Measurements from ENCODE around the gene IGFBPL1.

IGFBPL1 gene

DNA sequence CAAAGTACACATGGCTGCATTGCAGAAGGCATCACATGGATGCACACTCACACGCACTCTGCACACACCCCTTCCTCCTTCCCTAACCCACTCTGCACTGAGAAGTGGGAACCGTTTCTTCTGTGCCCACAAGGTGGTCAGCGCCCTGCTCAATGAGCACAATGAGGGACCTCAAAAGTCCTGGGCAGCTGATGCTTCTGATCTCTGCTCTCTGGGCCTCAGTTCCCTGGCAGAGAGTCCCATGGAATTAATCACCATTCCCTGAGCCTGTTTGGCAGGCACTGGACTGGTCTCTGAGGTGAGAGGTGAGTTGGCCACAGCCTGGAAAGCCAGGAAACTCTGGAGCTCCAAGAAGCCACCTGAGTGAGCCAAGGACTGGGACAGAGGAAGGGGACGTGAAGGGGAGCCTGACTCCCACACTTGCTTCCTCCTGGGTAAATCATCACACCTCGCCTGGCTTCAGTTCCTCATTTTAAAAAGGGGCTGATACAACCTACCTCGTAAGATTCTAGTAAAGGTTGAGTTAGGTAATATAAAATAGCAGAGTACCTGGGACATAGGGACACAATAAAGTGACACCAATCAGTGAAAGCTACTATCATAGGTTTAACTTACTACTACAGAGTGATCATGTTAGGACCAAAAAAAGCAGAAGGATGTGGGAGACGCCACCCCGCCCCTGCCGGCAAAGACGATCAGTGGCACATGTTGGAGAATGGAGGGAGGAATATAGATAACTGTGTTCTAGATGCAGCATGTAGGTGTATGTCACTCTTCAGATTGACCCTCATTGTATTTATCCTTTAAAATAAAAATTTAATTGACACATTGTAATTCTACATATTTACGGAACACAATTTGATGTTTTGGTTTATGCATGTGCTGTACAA is 21.1 kb upstream of the IGFBPL1 start:
- no peaks in the 10 kb centered on the region for H3K36me3 ChIP-seq
- H3K4me3 ChIP-seq, result no peak overlapping the region
- intact Hi-C loops (cut with DNase I; ENCODE audit: low total_unique reads), result no loop called here
- no peaks in the 10 kb centered on the region for H3K4me1 ChIP-seq
- H3K27me3 ChIP-seq, result no peaks in the 10 kb centered on the region
- TF ChIP-seq, protein P1, sequence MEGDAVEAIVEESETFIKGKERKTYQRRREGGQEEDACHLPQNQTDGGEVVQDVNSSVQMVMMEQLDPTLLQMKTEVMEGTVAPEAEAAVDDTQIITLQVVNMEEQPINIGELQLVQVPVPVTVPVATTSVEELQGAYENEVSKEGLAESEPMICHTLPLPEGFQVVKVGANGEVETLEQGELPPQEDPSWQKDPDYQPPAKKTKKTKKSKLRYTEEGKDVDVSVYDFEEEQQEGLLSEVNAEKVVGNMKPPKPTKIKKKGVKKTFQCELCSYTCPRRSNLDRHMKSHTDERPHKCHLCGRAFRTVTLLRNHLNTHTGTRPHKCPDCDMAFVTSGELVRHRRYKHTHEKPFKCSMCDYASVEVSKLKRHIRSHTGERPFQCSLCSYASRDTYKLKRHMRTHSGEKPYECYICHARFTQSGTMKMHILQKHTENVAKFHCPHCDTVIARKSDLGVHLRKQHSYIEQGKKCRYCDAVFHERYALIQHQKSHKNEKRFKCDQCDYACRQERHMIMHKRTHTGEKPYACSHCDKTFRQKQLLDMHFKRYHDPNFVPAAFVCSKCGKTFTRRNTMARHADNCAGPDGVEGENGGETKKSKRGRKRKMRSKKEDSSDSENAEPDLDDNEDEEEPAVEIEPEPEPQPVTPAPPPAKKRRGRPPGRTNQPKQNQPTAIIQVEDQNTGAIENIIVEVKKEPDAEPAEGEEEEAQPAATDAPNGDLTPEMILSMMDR (IDR thresholded peaks at IDR 0.05), result no peak
- H3K9me3 ChIP-seq, result peaks cover 0 to 1% (median 0%) of the 10 kb centered on the region in 3 donors
- no peak overlapping the region for H3K27ac ChIP-seq
- no peak for DNase-seq

DNA sequence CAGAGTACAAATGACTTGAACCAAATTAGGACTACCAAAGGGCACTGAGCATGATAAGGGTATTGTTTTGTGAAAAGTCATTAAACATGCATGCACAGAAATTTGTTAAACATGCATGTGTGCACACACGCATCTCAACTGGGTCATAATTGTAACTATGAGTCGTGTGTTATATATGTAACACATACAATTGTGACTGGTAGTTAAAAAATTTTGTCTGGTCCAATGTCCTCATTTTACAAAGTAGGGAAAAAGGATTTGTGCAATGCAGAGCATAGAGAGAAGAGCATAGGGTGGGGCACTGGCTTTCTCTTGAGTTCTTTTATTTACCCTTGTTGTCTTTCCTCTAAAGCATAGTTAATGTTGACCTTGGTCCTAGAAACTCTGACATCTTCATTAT is 19.3 kb upstream of the IGFBPL1 start:
- no peak for DNase-seq
- H3K4me1 ChIP-seq, result no peaks in the 10 kb centered on the region
- TF ChIP-seq, protein P1 (IDR thresholded peaks at IDR 0.05), result no peak
- intact Hi-C loops (cut with DNase I; ENCODE audit: low total_unique reads), result no loop called here
- H3K27me3 ChIP-seq, result no peaks in the 10 kb centered on the region
- no peak overlapping the region for H3K4me3 ChIP-seq
- H3K27ac ChIP-seq, result no peak overlapping the region
- H3K36me3 ChIP-seq, result no peaks in the 10 kb centered on the region
- no peaks in the 10 kb centered on the region for H3K9me3 ChIP-seq

DNA sequence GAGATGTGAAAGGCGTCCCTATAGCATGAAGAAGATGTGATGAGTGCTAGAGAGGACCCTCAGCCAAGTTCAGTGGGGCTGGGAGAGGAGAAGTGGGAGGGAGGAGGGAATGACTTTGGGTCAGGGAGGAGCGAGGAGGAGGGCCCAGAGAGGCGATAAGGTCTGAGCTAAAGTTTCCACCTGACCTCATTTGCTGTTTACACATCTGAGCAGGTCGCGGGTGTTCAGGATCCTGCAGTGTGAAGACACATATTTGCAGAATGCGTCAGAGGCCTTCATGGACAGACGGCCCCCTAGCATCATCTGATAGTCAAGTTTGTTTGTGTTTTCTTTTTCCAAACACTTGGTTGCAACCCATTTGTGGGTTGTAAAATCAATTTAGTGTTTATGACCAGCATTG is 18.9 kb upstream of the IGFBPL1 start:
- H3K27ac ChIP-seq, result no peak overlapping the region
- intact Hi-C loops (cut with DNase I; ENCODE audit: low total_unique reads), result no loop called here
- H3K27me3 ChIP-seq, result no peaks in the 10 kb centered on the region
- DNase-seq, result no peak
- H3K4me1 ChIP-seq, result no peaks in the 10 kb centered on the region
- no peaks in the 10 kb centered on the region for H3K9me3 ChIP-seq
- H3K4me3 ChIP-seq, result no peak overlapping the region
- no peaks in the 10 kb centered on the region for H3K36me3 ChIP-seq
- TF ChIP-seq, protein P1 (IDR thresholded peaks at IDR 0.05), result no peak

DNA sequence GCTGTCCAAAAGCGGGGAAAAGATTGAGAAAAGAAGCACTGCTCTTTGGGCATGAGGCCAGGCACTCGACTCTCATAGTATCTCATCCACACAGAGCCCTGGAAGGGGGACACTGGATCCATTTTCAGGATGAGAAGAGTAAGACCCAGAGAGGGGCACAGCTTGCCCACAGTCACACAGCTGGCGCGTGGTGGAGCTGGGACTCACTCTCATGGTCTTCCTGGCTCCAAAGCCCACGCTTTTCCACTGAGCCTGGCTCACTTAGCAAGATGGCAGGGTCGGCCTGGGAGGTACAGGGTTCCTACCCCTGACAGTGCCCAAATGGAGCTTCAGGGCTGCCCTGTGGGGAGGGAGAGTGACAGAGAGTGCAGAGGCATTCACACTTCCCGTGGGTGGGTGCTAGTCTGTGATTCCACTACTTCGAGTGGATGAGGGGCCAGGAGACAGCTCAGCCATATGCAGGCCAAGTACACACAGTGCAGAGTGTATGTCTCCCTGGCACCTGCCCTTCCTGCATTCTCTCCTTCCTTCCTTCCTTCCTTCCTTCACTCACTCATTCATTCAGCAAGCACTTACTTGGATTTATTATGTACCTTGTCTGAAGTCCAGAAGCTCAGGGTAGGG is 18.3 kb upstream of the IGFBPL1 start:
- Histone ChIP-seq H3K9me3 (no peaks in the 10 kb centered on the region), H3K36me3 (no peaks in the 10 kb centered on the region), H3K27ac (no peak overlapping the region), H3K4me1 (no peaks in the 10 kb centered on the region), H3K27me3 (no peaks in the 10 kb centered on the region), H3K4me3 (no peak overlapping the region)
- DNase-seq, result no peak
- intact Hi-C loops (cut with DNase I; ENCODE audit: low total_unique reads), result no loop called here
- TF ChIP-seq, protein P1 (IDR thresholded peaks at IDR 0.05), result no peak

DNA sequence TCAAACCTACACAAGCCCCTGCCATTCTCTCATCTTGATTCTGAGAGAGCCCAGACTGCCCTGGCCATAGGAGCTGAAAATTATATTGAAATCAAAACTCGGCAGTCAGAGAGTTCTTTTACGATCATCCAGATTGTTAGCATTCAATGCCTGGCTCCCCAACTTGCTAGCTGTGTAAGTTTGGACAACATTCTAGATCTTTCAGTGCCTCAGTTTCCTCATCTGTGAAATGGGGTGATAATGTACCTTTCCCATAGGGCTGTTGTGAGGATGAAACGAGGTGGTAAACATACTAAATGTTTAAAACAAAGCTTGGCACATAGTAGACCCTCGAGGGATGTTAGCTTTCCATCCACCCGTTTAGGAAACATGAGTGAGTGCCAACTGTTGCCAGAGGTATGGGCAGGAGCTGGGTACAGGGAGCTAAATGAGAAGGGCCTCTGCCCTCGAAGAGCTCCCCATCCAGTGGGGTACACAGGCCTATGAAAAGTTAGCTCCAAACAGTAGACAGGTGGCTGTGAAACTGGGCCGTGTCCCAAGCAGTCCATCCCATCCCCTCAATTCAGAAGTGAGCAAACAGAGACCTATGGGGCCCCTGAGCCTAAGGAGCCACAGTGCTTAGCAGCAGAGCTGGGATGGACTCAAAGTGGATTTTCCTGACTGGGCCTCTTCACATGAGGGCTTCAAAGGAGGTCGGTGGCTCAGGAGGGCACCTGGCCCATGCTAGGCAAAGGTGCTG is 17.3 kb upstream of the IGFBPL1 start:
- Histone ChIP-seq H3K27me3 (no peaks in the 10 kb centered on the region), H3K9me3 (no peaks in the 10 kb centered on the region), H3K4me1 (no peaks in the 10 kb centered on the region), H3K36me3 (no peaks in the 10 kb centered on the region), H3K4me3 (no peak overlapping the region), H3K27ac (no peak overlapping the region)
- TF ChIP-seq, protein P1 (IDR thresholded peaks at IDR 0.05), result no peak
- intact Hi-C loops (cut with DNase I; ENCODE audit: low total_unique reads), result no loop called here
- DNase-seq, result no peak
